ENCODE data around the gene PRKN.

Gene PRKN

DNA sequence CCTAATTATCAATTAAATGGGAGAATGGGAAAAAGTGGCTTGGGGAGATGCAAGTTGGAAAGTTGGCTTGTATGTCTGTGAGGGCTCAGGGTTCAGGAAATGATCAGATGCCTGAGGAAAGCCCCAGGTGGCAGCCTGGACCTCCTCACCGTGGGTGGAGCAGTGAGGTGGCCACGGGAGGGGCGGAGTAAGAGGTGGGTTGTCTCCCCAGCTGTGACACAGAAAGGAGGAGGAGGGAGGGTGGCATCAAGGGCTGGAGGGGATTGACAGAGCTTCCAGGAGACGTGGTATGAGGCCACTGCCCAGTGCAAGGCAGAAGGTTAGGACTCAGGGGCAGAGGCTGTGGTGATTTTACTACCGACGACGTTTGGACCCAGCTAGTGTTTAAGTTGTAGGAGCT is 672.2 kb downstream of the PRKN start:
- DNase-seq (ENCODE audit: low read depth): no peak

DNA sequence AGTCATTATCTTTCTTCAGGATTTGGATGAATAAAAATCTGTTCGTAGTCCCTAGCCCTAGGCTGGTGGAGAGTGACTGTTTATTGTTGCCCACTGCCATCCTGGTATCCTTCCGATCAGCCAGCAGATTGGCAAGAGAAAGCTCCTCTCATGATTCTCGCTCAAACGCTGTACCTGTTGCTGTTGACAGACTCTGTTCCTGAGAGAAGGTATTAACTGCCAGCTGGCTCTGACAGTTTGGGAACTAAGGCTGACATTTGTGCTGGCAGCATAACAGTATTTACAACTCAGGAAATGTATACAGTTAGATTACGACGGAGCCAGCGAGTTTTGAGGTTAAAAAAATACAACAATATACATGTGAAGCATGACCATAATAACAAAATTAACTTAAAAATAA is 674.5 kb downstream of the PRKN start:
- no peak for DNase-seq (ENCODE audit: low read depth)

DNA sequence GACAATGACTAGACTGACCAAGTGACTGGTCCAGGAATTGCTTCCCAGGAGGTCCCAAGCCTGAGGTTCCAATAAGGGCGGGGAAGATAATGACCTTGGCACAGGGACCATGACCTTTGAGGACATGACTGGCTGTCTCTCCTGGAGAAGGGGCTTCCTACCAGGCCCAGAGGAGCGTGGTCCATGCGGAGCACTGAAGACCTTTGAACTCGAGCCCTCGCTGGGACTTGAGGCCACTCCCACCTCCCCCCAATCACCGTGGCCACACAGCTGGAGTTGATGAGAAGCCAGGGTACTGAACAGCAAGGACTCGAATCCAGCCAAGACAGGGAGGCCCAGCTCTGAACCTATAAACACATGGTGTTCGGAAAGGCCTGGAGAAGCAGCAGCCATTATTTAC is 677.0 kb downstream of the PRKN start:
- no peak for DNase-seq (ENCODE audit: low read depth)

DNA sequence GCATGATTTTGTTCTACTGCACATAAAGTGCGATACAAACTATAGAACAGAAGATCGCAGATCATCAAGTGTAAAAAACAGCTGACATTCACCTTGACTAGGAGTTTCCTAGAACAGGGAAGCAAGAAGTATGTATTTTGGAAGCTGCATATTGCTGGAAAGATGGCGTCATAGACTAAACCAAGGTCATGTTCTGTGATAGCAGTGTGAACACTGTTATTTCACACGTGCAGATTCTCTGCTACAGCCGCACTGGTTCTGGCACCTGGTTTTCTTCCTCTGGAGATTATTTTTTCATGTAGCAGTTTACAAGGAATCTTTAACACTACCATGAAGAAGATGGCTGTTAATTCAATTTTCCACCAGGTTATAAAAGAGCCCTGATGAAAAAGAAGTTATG is 681.2 kb downstream of the PRKN start:
- DNase-seq (ENCODE audit: low read depth): no peak

DNA sequence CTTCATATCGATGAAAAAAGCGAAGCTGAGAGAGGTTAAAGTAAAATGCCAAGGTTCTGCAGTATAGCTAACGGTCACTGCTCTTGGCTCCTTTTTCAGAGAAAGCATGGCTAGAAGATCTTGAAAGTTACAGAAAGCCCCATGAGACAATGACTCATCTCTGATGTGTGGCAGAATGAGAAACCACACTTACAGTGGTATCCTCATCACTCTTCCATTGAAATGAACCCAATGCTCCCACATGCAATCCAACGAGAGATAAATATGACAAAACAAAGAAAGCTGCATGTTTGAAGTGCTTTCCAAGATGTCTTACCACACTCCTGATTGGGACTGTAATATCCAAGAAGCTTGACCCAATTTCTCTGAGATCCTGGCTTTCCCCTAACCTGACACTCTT is 694.9 kb downstream of the PRKN start:
- peak; percentile 1 for DNase-seq (ENCODE audit: low read depth)

DNA sequence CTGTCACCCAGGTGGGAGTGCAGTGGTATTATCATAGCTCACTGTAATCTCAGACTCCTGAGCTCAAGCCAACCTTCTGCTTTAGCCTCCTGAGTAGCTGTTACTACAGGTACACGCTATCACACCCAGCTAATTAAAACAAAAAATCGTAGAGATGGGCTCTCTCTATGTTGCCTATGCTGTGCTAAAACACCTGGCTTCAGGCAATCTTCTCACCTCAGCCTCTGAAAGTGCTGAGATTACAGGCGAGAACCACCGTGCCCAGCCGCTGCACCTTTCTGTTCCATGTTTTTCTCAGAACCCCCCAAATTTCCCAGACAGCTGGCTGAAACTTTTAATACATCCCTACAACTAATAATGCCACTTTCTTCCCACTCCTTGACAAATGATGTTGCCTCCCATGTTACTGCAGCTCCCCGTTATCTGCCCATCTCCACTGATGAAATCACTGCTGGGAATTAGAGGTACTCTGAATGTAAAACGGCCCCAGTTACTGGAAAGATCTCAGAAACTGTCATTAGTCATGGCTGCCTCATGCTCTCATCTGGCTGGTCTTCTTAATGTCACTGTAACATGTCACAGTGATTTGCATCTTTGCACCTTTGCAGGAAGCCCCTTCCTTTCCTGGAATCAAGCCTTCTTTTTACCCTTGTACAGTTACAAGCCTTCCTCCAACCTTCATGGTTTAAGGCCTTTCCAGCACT is 697.5 kb downstream of the PRKN start:
- DNase-seq (ENCODE audit: low read depth): no peak

DNA sequence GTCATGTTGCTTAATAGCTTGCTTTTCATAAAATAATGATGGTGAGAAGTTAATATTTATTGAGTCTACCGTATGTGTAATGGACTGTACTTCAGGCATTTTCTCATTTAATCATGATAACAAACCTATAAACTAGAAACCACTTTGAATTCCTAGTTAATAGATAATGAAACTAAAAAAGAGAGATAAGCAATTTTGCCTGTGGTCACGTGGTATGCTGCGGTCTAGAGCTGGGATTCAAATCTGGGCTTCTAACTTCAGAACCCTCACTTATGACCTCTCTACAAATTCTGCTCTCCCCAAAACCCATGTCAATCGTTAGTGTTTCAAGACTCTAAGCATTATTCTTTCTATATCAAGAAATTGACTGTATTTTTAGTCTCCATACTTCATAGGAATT is 700.7 kb downstream of the PRKN start:
- no peak for DNase-seq (ENCODE audit: low read depth)

DNA sequence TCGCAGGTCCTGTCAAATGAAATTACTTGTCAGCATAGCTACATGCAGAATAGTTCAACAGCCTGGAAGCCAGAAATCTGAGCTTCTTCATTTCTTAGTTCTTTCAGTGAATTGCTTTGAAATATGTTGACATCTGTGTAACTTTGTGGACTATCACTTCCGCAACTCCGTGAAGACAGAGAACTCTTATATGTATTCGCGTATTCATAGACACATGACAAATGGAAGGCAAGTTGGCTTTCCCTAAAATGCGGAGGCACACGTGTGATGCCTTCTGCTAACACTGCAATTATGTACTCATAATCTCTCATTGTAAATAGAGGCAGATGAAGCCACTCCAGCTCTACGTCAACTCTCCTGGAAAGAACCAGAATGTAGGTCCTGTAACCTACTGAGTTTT is 701.5 kb downstream of the PRKN start:
- no peak for DNase-seq (ENCODE audit: low read depth)

DNA sequence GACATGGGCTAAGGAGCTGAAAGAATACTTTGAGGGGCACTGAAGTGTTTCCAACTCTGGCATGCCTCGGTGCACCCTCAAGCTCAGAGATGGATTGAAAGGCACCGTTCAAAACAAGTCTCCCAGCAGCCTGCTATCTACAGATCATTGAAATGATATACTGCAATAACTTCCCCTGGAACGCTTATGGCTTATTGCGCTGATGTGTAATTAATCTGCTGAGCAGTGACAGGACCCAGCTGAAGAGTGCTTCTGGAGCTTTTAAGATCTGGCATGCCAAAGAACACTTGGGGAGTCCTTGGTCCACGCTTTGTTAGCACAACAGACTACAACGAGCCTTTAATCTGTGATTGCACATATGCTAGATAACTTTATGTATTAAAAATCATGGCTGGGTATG is 708.2 kb downstream of the PRKN start:
- DNase-seq (ENCODE audit: low read depth): no peak

DNA sequence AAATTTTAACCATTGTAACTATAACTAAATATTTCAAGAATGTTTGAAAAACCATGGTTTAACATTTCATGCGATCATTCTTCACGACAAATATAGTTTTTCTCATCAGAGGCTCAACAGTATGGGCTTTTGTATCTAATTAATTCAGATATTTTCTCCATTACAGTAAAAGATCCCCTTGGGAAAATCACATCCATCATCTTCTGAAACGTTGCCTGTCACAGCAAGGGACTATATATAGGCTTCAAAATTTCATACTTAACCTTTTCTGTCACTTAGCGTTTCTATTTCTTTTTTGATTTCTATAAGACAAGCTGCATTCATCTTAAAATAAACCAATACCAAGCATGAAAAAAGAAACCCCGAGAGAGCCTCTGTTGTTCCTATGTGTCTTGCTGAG is 710.0 kb downstream of the PRKN start:
- DNase-seq (ENCODE audit: low read depth): no peak

DNA sequence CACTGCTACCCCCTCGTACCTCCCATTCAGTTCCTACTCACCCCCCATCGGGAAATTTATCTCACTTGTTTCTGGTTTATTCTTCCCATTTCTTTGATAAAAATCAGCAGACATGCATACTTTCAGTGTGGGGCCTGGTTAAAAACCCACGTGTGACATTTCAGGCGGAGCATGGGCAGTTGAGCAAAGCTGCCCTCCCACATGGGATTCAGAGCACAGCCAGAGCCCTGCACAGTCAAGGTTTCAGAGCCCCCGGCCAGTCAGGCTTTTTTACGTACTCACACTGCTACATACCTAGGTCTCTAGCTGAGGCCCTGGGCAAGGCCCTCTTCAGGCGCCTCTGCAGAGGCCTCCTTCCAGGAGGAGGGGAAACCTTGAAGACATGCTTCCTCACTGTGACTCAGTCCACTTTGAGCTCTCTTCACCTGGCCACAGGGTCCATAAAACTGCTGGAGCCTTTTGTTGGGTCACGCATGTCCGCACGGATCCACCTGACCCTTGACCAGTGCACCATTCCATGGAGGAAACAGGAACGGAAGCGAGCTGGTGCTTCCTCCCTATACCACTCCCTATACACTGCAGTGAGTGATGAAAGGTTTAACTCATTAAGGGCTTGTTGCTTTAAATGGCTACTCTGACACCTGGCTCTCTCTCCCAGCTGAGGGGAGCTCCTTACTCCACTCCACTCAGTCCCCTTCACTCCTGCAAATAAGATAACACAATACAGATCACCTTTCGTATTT is 713.3 kb downstream of the PRKN start:
- DNase-seq (ENCODE audit: low read depth): no peak

DNA sequence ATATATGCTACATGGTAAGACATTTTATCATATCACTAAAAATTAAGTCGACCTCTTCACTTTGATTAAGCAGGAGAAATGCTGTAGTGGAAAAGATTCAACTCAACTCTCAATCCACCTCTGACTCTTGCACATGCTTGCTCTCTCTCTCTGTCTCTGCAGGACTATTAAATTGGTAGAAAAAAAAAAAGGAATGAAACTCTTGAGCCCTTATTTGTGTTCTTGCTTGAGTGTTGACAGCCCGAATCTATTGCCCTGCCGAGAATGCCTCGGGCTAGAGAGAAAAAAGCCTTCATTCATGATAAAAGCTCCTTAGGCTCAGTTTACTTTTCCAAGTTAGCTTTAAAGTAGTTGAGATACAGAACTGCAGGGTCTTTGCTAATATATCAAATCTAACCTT is 722.2 kb downstream of the PRKN start:
- DNase-seq (ENCODE audit: low read depth): no peak

DNA sequence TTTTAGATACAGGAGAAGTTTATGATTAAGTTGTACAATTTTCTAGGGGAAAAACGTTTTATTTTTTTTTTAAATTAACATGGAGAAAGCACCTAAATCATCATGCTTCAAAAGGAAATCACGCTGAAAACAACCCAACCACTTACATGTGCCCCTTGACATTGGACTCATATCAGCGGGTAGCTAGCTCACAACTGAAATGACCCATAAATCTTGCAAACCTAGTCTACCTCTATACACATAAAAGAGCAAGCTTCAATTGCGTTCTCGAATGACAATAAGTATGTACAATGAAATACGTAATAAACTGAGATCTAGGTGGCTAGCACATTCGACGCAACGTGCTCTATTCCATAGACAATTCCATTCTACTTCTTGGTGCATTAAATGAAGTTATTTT is 730.8 kb downstream of the PRKN start:
- no peak for DNase-seq (ENCODE audit: low read depth)

DNA sequence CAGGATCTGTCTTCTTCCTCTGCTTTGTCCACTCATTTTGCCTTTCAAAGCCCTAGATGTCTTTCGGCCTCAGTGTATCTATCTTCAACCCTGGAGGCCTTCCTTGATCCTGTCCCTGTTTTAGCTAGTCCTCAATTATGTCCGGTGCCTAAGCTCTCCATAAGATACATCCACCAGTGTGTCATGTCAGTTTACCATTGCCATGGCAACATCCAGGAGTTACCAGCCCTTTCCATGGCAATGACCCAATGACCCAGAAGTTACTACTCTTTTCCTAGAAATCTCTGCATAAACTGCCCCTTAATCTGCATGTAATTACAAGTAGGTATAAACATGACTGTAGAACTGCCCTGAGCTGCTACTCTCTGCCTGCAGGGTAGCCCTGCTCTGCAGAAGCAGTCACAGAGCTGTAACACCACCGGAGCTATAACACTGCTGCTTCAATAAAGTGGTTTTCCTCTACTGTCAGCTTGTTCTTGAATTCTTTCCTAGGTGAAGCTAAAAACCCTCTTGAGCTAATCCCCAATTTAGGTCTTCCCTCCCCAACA is 741.6 kb downstream of the PRKN start:
- DNase-seq (ENCODE audit: low read depth): no peak

DNA sequence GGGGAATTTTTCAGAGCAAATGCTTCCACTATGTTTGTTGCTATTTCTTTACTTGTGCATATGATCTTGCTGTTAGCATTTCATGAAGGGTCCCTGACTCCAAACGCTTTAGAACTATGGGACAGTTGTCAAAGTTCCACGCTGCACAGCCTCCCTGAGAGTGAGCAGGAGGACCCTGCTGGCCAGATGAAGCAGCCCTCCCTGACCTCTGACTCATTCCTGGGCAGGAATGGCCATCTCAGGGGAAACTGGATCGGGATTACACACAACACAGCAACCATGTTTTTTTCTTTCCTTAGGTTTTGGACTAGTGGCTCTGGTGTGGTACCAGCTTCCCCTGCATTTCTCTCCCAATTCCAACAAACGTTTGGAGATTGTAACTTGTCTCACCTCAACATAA is 742.9 kb downstream of the PRKN start:
- DNase-seq (ENCODE audit: low read depth): no peak

DNA sequence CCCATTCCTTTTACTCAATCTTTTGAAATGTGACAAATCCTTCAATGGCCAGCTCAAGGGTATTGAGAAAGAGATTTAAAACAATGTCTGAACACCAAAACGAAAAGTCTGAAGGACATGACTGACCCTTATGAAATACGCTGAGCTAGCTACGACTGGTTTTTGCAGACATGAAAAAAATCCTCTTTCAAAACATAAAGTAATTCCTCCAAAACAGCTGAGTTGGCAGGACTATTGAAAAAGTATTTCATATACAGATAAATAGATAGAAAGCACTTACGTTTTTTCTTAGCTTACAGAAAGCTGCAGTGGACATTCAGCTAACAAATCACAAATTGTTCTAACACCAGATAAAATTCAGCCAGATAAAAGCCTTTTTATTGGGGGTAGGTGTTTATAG is 751.0 kb downstream of the PRKN start:
- no peak for DNase-seq (ENCODE audit: low read depth)

DNA sequence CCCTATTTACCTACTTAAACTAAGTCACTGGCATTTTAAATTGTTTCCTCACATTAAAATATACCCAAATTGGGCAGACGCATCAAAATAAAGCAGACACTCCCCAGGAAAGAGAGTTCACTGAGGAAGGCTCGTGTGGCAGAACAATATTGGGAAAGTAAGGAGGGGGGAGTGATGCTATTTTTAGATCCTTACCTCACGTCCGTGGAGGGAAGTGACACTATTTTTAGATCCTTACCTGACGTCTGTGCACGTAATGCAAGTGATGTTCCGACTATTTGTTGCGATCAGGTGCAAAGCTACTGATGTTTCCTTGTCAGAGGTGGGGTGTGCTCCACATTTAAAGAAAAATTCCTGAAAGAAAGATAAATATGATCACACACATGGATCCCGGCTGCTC is 754.5 kb downstream of the PRKN start:
- DNase-seq (ENCODE audit: low read depth): no peak

DNA sequence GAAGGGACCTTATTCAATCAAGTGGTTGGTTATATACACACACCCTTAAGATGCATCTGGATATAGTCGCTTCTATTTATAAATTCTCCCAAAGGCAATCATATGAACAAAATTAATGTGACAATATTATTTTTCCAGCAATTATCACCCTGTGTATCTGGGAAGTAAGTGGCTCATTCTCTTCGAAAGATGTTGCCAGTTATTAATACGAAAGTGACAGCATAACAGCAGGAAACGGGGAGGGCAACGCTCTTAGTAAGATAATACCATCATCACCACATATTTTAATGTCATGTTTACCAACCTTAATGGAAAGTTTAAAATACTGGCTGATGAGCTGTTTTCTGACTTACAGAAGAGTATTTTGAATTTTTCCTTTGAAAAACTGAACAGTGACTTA is 756.5 kb downstream of the PRKN start:
- DNase-seq (ENCODE audit: low read depth): no peak

DNA sequence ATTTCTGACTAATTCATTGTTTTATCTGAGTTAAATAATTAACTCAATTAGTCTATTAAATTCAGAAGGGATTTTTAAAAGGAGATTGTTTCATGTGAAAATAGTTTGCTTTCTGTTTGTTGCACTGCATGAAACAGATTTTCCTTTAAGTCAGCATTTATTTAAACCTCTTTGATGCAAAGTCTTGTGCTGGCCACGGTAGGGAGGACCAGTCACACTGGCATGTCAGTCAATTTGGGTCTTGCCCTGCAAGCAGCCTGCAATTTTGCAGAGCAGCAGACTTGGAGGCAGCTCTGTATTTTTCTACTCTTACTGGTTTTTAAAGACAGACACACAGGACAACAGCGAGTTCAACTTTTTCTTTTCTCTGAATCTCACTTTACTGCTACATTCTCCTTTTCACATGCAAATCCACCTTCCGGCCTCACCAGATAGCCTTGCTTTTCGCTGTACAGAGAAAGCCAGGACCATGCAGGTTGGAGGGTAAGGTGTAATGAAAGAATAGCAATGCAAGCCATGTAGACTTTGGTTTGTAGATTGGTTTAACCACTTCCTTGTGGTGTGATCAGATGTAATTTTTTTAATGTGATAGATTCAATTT is 763.8 kb downstream of the PRKN start:
- no peak for DNase-seq (ENCODE audit: low read depth)

DNA sequence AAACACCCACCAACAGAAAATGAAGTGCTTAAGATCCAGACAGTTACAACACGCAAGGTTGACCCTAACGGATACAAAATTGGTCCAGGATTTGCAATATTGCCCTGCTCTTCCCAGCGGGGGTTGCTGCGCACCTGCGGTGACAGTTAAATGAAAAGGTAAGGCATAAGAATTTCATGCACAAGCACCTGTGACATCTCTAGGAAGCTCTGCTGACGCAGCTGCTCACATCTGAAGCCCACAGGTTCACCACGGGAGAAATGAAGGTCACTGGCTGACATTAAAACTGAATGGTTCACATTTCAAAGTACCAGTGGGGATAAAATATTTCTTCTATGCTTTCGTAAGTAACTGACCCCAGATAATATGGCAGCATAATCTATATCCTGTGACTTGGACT is 764.4 kb downstream of the PRKN start:
- DNase-seq (ENCODE audit: low read depth): no peak

DNA sequence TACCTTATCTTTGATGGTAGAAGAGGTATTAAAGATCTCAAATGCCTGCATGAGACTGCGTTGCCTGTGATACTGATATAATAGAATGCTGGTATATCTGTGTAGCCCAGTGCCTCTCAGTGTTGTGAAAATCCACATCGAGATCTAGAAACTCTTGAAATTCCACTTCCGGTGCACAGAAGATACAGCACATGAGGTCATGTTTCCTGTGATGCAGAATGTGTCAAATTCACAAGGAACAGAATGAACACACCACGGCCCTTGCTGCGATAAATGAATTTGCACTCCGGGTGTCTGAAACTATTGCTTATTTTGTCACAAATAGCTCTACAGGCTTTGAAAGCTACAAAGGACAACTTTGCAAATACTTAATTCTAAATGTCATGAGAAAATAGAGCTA is 765.8 kb downstream of the PRKN start:
- DNase-seq (ENCODE audit: low read depth): no peak

DNA sequence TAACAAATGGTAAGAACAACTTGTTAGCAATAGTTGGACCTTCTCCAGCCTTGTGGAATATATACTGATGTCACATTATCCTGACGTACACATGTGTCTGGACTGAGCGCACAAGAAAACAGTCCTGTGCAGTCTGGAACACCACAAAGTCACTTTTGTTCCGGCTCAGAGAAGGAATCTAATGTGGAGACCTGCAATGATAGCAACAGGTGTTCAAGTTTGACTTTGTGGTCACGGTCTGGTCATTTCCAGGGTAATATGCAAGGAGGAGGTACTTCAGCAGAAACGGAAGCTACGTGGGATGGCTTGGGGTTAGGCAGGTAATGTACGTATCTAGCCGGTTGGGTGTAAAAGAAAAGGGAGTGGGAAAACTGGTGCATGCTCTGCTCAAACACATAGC is 766.5 kb downstream of the PRKN start:
- DNase-seq (ENCODE audit: low read depth): no peak

DNA sequence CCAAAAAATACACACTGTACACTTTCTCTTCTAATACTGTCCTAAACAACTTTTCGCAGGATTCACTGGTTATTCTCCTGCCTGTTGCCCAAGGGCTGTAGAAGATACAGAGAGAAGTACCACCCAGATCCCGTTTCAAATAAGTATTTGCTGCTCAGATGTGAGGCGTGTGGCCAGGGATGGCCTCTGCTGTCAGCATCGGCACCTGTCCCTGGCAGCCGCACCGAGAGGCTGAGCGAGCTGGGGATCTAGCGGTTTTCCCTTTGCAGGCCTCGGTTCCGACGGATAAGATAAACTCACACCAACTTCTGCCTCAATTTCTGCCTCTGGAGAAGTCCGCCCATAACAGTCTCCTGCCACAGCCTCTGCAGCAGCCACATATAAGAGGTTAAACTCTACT is 768.5 kb downstream of the PRKN start:
- no peak for DNase-seq (ENCODE audit: low read depth)

All from ELR (cell line).